OCI-LY1 (cell line): ENCODE measurements around the gene PGF.

Source experiments
- H2AFZ ChIP-seq: fragments of 200-600 bp; sonication (generic), shearing (Covaris generic); 2 replicates; pipeline ENCODE4 v1.6.0; 2014; ENCODE audit warnings: antibody characterized with exemption, mild to moderate bottlenecking, low read length
- H3F3A ChIP-seq: fragments of 200-600 bp; sonication (generic), shearing (Covaris generic); 2 replicates; pipeline ENCODE4 v1.6.0; 2014; ENCODE audit warnings: mild to moderate bottlenecking, antibody characterized with exemption, low read length, moderate library complexity; ENCODE audit not compliant: insufficient read depth
- H3K27ac ChIP-seq: fragments of 200-600 bp; sonication (generic); 2 replicates; pipeline ENCODE4 v1.5.1; 2014; ENCODE audit warnings: low read length, mixed run types, mild to moderate bottlenecking, low read depth; ENCODE audit not compliant: poor library complexity, severe bottlenecking
- H3K27me3 ChIP-seq: fragments of 200-600 bp; sonication (generic); 2 replicates; pipeline ENCODE4 v1.6.0; 2014; ENCODE audit warnings: antibody characterized with exemption, mild to moderate bottlenecking, low read length, moderate library complexity; ENCODE audit not compliant: insufficient read depth
- H3K36me3 ChIP-seq: fragments of 200-600 bp; sonication (generic); 2 replicates; pipeline ENCODE4 v1.6.1; 2014; ENCODE audit warnings: mild to moderate bottlenecking, antibody characterized with exemption, low read length, moderate library complexity, mixed read lengths; ENCODE audit not compliant: insufficient read depth
- H3K4me1 ChIP-seq: fragments of 200-600 bp; sonication (generic); 2 replicates; pipeline ENCODE4 v1.5.1; 2014; ENCODE audit warnings: mild to moderate bottlenecking, low read length, moderate library complexity; ENCODE audit not compliant: insufficient read depth, severe bottlenecking
- H3K4me2 ChIP-seq: fragments of 200-600 bp; sonication (generic), shearing (Covaris generic); 2 replicates; pipeline ENCODE4 v1.6.1; 2014; ENCODE audit warnings: low read length
- H3K4me3 ChIP-seq: fragments of 200-600 bp; sonication (generic); 2 replicates; pipeline ENCODE4 v1.5.1; 2014; ENCODE audit warnings: low read length, low read depth, mild to moderate bottlenecking, mixed read lengths; ENCODE audit not compliant: poor library complexity, severe bottlenecking
- H3K79me2 ChIP-seq: fragments of 200-600 bp; shearing (Covaris generic); 2 replicates; pipeline ENCODE4 v1.6.1; 2016; ENCODE audit warnings: mixed run types, low read length, mixed read lengths; ENCODE audit not compliant: insufficient read depth
- H3K9ac ChIP-seq: fragments of 200-600 bp; sonication (generic), shearing (Covaris generic); 2 replicates; pipeline ENCODE4 v1.6.1; 2014; ENCODE audit warnings: mild to moderate bottlenecking, low read length, mixed read lengths
- H3K9me2 ChIP-seq: fragments of 200-600 bp; sonication (generic), shearing (Covaris generic); 2 replicates; pipeline ENCODE4 v1.6.1; 2014; ENCODE audit warnings: low read depth, mild to moderate bottlenecking, low read length, mixed read lengths
- H3K9me3 ChIP-seq: fragments of 200-600 bp; shearing (Covaris generic); 2 replicates; pipeline ENCODE4 v1.6.1; 2014; ENCODE audit warnings: low read length, mixed read lengths
- H4K20me1 ChIP-seq: fragments of 200-600 bp; sonication (generic), shearing (Covaris generic); 2 replicates; pipeline ENCODE4 v1.6.0; 2016; ENCODE audit warnings: mild to moderate bottlenecking, low read length; ENCODE audit not compliant: insufficient read depth
- EZH2 ChIP-seq: fragments of 200-600 bp; sonication (generic), shearing (Covaris generic); IDR thresholded peaks from 2 replicates; pipeline ENCODE4 v1.8.0; 2017; ENCODE audit warnings: borderline replicate concordance, mixed run types, mild to moderate bottlenecking, antibody characterized with exemption, low read length, moderate library complexity, mixed read lengths
- TF ChIP-seq, protein P1 (sequence below): fragments of 200-600 bp; sonication (generic), shearing (Covaris generic); IDR thresholded peaks from 2 replicates; pipeline ENCODE4 v1.5.1; 2017; ENCODE audit warnings: mild to moderate bottlenecking, antibody characterized with exemption, low read length, moderate library complexity, mixed read lengths

The PGF gene

DNA sequence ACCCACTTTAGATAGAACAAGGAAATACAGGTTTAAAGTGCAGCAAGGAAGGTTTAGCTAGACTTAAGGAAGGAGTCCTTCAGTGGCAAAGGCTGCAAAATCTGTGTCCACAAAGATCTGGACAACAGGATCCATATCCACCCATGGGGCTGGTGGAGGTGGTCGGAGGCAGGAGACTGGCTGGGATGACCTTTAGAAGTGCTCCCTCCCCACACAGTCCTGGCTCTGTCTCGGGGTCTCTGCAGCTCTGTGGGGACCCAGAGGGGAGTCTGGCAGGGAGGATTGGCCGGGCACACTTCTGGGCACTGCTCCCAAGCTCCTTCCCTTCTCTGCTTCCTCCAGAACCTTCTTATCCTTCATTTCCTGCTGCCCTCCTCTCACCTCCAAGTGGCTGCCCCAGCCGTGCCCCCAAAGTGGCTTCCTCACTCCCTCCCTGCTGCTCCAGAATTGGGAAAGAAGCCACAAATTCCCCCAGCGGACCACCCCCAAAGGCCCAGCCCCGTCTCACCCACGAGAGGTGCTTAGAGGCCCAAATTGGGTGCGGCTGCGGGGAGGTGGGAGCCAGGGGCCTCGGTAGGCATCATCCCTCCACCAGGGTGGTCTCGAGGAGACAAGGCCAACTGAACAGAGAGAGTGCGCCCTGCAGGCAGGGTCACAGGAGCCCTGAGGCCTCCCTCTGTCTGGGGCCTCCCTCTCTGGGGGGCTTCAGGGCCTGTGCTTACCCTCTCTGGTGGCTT is 21.9 kb upstream of the PGF start:
- no peak for TF ChIP-seq EZH2
- TF ChIP-seq, protein P1, sequence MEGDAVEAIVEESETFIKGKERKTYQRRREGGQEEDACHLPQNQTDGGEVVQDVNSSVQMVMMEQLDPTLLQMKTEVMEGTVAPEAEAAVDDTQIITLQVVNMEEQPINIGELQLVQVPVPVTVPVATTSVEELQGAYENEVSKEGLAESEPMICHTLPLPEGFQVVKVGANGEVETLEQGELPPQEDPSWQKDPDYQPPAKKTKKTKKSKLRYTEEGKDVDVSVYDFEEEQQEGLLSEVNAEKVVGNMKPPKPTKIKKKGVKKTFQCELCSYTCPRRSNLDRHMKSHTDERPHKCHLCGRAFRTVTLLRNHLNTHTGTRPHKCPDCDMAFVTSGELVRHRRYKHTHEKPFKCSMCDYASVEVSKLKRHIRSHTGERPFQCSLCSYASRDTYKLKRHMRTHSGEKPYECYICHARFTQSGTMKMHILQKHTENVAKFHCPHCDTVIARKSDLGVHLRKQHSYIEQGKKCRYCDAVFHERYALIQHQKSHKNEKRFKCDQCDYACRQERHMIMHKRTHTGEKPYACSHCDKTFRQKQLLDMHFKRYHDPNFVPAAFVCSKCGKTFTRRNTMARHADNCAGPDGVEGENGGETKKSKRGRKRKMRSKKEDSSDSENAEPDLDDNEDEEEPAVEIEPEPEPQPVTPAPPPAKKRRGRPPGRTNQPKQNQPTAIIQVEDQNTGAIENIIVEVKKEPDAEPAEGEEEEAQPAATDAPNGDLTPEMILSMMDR = no peak
- Histone ChIP-seq H3K27ac (no peak overlapping the region), H3K4me3 (no peak overlapping the region), H3K4me2 (no peak overlapping the region), H4K20me1 (no peaks in the 10 kb centered on the region), H3K27me3 (peaks cover 6% of the 10 kb centered on the region; the same call in 1 of the 2 replicates), H3K4me1 (no peaks in the 10 kb centered on the region), H3K36me3 (no peaks in the 10 kb centered on the region), H3K79me2 (no peaks in the 10 kb centered on the region), H3K9me3 (no peaks in the 10 kb centered on the region), H3F3A (no peaks in the 10 kb centered on the region), H2AFZ (no peak overlapping the region), H3K9ac (no peak overlapping the region), H3K9me2 (no peaks in the 10 kb centered on the region)

GRCh38 chr14:74976264-74977113 is 21.1 kb upstream of the PGF start:
- no peaks in the 10 kb centered on the region for H3K9me3 ChIP-seq
- no peak for TF ChIP-seq EZH2
- TF ChIP-seq, protein P1 = no peak
- peaks cover 6% of the 10 kb centered on the region; the same call in 1 of the 2 replicates for H3K27me3 ChIP-seq
- no peak overlapping the region for H2AFZ ChIP-seq
- H3K4me3 ChIP-seq = no peak overlapping the region
- no peaks in the 10 kb centered on the region for H3F3A ChIP-seq
- no peaks in the 10 kb centered on the region for H3K4me1 ChIP-seq
- H4K20me1 ChIP-seq = no peaks in the 10 kb centered on the region
- H3K36me3 ChIP-seq = no peaks in the 10 kb centered on the region
- no peak overlapping the region for H3K9ac ChIP-seq
- no peaks in the 10 kb centered on the region for H3K79me2 ChIP-seq
- no peak overlapping the region for H3K27ac ChIP-seq
- H3K9me2 ChIP-seq = no peaks in the 10 kb centered on the region
- H3K4me2 ChIP-seq = no peak overlapping the region

DNA sequence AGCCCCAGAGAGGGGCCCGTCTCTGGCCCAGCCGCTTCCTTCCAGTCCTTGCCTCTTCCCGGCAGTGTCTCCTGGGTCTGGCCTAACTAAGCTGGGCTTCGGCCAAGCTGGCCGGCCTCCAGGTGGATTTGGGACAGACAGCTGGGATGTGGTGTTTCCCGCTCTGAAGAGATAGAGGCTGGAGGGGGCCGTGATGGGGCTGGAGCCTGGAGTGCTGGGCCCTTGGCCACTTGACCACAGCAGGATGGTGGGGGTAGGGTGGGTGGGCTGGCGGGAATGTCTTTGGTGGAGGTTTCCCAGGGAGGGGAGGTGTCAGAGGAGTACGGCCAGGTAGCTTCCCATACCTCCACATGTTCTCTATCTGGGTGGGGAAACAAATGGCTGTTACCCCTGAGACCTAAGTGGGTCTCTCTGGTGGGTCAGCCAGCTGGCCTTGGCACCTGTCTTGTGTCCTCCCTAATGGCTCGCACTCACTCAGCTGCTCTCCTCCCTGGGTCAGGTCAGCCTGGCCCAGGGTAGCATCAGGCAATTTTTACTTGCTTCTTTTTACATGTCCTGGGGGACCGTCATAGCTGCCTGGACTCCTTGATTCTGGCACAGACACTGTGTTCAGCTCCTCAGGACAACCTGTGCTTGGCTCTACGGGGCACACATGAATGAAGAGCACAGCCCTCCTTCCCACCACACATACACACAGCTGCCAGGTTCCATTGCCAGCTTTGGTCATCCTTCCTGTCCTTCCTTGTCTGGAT is 19.8 kb upstream of the PGF start:
- Histone ChIP-seq H3K27ac (no peak overlapping the region), H4K20me1 (no peaks in the 10 kb centered on the region), H3K27me3 (peaks cover 4% of the 10 kb centered on the region; the same call in 1 of the 2 replicates), H3K9me3 (no peaks in the 10 kb centered on the region), H3K79me2 (no peaks in the 10 kb centered on the region), H3K9me2 (no peaks in the 10 kb centered on the region), H3K9ac (no peak overlapping the region), H3K4me2 (no peak overlapping the region), H3F3A (no peaks in the 10 kb centered on the region), H3K4me1 (no peaks in the 10 kb centered on the region), H3K36me3 (no peaks in the 10 kb centered on the region), H3K4me3 (no peak overlapping the region), H2AFZ (no peak overlapping the region)
- TF ChIP-seq, protein P1 = no peak
- TF ChIP-seq EZH2 = no peak
